Activated effector memory CD4-positive, alpha-beta T cell treated with Interleukin-2 at 50 U/mL for 16 hours (primary cell): ENCODE data around the gene ITM2B.

ENCODE experiments used
- DNase-seq: peaks from one replicate; pipeline ENCODE4 v3.0.0-alpha.2; 2020

ITM2B gene

DNA sequence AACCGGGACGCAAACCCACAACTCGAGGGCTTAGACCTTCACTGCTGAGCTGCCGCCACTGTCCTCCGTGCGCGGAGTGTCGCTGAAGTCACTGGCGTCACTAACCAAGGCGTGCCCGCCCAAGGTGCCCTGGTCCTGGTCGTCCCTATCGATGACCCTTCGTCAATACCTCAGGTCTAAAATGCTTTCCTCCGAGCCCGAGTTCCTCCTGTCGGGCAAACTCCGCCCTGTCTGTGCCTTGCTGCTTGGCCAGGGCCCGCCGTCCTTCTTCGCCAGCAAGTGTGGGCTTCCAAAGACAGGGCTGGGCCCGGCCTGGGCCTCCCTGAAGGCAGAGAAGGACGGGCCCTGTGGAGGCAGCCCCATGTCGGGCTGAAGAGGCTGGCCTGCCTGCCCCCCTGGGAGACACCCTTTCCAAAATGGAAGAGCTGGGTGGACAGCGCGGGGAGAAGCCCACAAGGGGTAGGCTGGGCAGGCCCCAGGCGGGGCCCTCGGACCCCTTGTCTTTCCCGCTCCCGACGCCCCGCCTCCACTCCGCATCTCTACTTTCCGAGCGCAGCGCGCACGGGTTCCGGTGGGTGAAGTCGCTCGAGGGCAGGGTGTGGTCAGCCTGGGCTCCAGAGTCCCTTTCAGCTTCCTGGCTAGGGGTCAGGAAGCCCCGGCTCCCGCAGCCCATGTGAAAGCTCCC is 84.0 kb downstream of the ITM2B start:
- no peak for DNase-seq

- no peak for DNase-seq
These were observed 84.7 kb downstream of the ITM2B start for GRCh38 chr13:48317511-48318376.

DNA sequence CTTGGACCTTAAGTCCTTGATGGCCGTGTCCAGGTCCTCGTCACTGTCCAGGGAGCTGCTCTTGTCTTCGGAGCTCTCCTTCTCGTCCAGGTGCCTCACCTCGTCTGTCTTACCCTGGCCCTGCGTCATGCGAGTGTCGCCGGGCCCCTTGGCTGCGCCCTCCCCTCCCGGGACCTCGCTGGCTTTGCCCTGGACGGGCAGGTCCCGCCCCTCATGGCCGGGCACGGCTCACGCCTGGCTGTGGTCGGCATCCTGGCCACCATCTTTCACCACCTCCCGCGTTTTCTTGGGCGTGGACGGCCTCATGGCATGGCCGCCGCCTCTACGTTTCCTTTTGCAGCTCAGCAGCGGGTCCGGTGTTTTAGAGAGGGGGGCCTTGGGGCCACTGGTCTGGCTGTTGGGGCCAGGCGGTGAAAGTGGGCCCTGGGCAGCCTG is 85.4 kb downstream of the ITM2B start:
- DNase-seq = no peak

GRCh38 chr13:48318821-48319511 is 86.0 kb downstream of the ITM2B start:
- no peak for DNase-seq
